SH-SY5Y (cell line): ENCODE measurements around the gene GOSR2.

Experiments
- GATA2 ChIP-seq: IDR thresholded peaks from 2 replicates; pipeline ENCODE4 v1.6.1; 2011; ENCODE audit warnings: mild to moderate bottlenecking, low read depth, low read length
- GATA3 ChIP-seq: IDR thresholded peaks from 2 replicates; pipeline ENCODE4 v1.6.1; 2011; ENCODE audit warnings: low read depth, mild to moderate bottlenecking, low read length, moderate library complexity

DNA sequence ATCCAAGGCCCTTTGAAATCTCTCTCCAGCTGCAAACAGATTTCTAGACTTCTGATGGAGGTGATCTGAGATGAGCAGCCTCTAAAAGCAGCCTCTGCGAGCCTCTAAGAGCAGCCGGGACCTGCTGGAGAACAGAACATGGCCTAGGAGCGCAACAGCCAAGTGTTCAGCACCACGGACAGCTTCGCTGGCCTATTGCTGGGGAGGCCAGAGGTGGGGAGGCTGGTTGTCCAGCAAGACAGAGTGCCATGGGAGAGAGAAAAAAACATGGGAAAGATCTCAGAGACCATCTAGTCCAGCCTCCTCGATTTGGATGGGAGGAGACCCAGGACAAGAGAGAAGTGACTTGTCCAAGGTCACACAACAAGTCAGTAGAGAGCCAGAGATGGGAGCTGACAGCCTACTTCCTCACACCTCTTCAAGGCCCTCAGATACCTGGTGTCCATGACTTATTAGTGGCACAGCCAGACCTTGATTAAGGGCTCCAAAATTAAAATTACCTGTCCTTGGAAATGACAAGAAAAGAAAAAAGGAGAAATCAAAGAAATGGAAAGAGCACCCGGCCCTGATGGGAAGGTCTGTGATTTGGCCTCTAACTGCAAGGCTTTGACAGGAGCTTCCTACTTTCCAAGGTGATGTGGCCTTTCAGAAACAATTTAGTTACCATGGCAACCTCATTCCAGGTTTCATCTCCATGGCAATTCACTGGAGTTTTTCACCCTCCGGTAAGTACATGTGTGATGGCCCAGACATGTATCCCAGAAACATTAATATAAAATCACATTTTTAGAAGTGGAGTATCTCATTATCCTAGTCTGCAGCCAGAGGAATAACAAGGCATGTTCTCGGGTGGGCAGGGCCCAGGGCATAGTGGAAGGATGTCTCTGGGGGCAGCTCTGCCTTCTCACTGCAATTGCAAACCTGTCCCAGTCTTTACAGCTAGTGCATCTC, 41.6 kb downstream of the GOSR2 start:
- TF ChIP-seq GATA2 (no peak), GATA3 (no peak)
